ENCODE results near the gene INSM1.
"Not testable (repeated sequence)": the region's sequence is repeated elsewhere in the genome, so short reads cannot be mapped to it uniquely, and the experiment has no call there.

DNA sequence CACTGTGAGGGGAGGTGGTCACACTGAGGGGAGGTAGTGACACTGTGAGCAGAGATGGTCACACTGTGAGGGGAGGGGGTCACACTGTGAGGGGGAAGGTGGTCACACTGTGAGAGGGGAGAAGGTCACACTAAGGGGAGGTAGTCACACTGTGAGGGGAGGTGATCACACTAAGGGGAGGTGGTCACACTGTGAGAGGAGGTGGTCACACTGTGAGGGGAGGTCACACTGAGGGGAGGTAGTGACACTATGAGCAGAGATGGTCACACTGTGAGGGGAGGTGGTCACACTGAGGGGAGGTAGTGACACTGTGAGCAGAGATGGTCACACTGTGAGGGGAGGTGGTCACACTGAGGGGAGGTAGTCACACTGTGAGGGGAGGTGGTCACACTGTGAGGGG is 12.4 kb upstream of the INSM1 start:
- TF ChIP-seq, protein P1, sequence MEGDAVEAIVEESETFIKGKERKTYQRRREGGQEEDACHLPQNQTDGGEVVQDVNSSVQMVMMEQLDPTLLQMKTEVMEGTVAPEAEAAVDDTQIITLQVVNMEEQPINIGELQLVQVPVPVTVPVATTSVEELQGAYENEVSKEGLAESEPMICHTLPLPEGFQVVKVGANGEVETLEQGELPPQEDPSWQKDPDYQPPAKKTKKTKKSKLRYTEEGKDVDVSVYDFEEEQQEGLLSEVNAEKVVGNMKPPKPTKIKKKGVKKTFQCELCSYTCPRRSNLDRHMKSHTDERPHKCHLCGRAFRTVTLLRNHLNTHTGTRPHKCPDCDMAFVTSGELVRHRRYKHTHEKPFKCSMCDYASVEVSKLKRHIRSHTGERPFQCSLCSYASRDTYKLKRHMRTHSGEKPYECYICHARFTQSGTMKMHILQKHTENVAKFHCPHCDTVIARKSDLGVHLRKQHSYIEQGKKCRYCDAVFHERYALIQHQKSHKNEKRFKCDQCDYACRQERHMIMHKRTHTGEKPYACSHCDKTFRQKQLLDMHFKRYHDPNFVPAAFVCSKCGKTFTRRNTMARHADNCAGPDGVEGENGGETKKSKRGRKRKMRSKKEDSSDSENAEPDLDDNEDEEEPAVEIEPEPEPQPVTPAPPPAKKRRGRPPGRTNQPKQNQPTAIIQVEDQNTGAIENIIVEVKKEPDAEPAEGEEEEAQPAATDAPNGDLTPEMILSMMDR (IDR thresholded peaks at IDR 0.05) = not testable (repeated sequence)
- TF ChIP-seq POLR2A (IDR thresholded peaks at IDR 0.05); POLR2AphosphoS5 (IDR thresholded peaks at IDR 0.05; ENCODE audit: insufficient read depth in 1 of 2, low read depth in 1 of 2): not testable (repeated sequence)

All from vagina (tissue), 2 donors.